ENCODE data around the gene YARS2. TPM values are rescaled to one million over a fixed set of nuclear protein-coding genes. Genes with fewer than 3 reads are reported as not detected.

The YARS2 gene
- total and polyA plus RNA-seq, 9 of the 15 experiments (the other 6 are each of a cell fraction or from before 2014, with no cell fraction given): 15.2 to 40.9 (median 28.7) TPM

GRCh38 chr12:32789446-32789845, 33.7 kb upstream of the YARS2 start:
- ChIA-PET CTCF (ENCODE audit: low intra/inter-chr PET ratio) (no interaction called here), POLR2A (no interaction called here)
- Histone ChIP-seq H3K9me3 (replicated peaks; ENCODE audit: control insufficient read depth, insufficient read depth, low read depth, low read length) (no peaks in the 10 kb centered on the region), H3K9ac (ENCODE audit: insufficient read depth in 1 of 2, low read depth in 2 of 2, low read length in 2 of 2) (no peak overlapping the region), H3K9me1 (ENCODE audit: control insufficient read depth, insufficient read depth, low read length) (no peaks in the 10 kb centered on the region), H3K27ac (ENCODE audit: extremely low read depth, low read depth, low read length) (no peak overlapping the region), H3K36me3 (ENCODE audit: control insufficient read depth, insufficient read depth, low read length) (no peaks in the 10 kb centered on the region), H3K4me1 (replicated peaks in 1 of 2; ENCODE audit: control insufficient read depth in 2 of 2, insufficient read depth in 2 of 2, low read length in 2 of 2) (no peaks in the 10 kb centered on the region), H3K4me2 (ENCODE audit: insufficient read depth, low read length) (no peak overlapping the region), H2AFZ (ENCODE audit: low read depth, low read length) (no peak overlapping the region), H3K27me3 (ENCODE audit: control insufficient read depth in 2 of 2, insufficient read depth in 2 of 2, low read length in 2 of 2) (no peaks in the 10 kb centered on the region; a peak in 1 of 5 replicates), H3K79me2 (ENCODE audit: control insufficient read depth, insufficient read depth, low read length) (no peaks in the 10 kb centered on the region), H4K20me1 (replicated peaks; ENCODE audit: control insufficient read depth, insufficient read depth, low read length) (no peaks in the 10 kb centered on the region), H3K4me3 (no peak overlapping the region)
- no peak for TF ChIP-seq RAD51 (IDR thresholded peaks at IDR 0.05; ENCODE audit: borderline replicate concordance, low read depth)
- TF ChIP-seq MYNN (IDR thresholded peaks at IDR 0.05): no peak
- no peak for TF ChIP-seq MYNN (CRISPR knock-in tag; IDR thresholded peaks at IDR 0.05)
- no peak for TF ChIP-seq FOXA3 (CRISPR knock-in tag; conservative IDR thresholded peaks at IDR 0.05 in 1 of 2, IDR thresholded peaks at IDR 0.05 in 1 of 2)
- TF ChIP-seq, protein P1, sequence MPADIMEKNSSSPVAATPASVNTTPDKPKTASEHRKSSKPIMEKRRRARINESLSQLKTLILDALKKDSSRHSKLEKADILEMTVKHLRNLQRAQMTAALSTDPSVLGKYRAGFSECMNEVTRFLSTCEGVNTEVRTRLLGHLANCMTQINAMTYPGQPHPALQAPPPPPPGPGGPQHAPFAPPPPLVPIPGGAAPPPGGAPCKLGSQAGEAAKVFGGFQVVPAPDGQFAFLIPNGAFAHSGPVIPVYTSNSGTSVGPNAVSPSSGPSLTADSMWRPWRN (IDR thresholded peaks at IDR 0.05; ENCODE audit: low read depth): no peak
- TF ChIP-seq, protein P2, sequence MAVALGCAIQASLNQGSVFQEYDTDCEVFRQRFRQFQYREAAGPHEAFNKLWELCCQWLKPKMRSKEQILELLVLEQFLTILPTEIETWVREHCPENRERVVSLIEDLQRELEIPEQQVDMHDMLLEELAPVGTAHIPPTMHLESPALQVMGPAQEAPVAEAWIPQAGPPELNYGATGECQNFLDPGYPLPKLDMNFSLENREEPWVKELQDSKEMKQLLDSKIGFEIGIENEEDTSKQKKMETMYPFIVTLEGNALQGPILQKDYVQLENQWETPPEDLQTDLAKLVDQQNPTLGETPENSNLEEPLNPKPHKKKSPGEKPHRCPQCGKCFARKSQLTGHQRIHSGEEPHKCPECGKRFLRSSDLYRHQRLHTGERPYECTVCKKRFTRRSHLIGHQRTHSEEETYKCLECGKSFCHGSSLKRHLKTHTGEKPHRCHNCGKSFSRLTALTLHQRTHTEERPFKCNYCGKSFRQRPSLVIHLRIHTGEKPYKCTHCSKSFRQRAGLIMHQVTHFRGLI (CRISPR knock-in tag; IDR thresholded peaks at IDR 0.05): no peak
- in situ Hi-C loops (cut with MboI): no loop called here
- no TSS peak for BruUV-seq (replicated peaks)
- no peak for ATAC-seq
- no peak for FAIRE-seq
- intact Hi-C loops (cut with micrococcal nuclease): no loop called here
- no peak for DNase-seq (ENCODE audit: extremely low read depth in 1 of 4, low spot score in 3 of 4)

Data from K562 (cell line).